ENCODE data around the gene STARD10. TPM values are rescaled to one million over a fixed set of nuclear protein-coding genes. Genes with fewer than 3 reads are reported as not detected.

The STARD10 gene
- total RNA-seq, 6 experiments from 2014 or later, result 10.8 to 16.9 (median 15.8) TPM

DNA sequence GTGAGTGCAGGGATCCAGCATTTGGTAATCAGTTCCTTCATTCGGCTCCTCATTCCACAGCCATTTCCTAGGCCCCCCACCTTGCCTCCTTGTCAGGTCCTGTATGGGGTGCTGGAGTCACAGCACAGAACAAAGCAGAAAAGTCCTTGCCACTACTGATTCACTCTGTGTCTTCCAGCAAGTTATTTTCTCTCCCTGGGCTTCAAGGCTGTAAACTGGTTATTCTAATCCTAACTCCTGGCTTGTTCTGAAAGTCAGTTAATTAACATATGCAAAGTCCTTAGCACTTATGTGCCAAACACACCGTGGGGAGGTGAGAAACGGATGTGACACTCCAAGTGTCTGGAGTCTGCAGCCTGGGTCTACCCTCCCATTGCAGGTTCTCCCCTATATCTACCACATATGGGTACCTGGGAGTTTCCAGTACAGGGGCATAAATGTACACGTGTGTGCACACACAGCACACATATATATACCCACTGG lies 89.0 kb downstream of the STARD10 start:
- Mint-ChIP-seq H3K9me3 (no peaks in the 10 kb centered on the region), H3K4me3 (no peak overlapping the region), H3K4me1 (ENCODE audit: low read depth) (peaks cover 45% of the 10 kb centered on the region)

More for the DNA sequence above, 89.0 kb downstream of the STARD10 start:
- no peak for DNase-seq
- no peaks in the 10 kb centered on the region; the same call in none of the 2 replicates for H3K27me3 Mint-ChIP-seq (ENCODE audit: insufficient read depth)
- TF ChIP-seq, protein P1, sequence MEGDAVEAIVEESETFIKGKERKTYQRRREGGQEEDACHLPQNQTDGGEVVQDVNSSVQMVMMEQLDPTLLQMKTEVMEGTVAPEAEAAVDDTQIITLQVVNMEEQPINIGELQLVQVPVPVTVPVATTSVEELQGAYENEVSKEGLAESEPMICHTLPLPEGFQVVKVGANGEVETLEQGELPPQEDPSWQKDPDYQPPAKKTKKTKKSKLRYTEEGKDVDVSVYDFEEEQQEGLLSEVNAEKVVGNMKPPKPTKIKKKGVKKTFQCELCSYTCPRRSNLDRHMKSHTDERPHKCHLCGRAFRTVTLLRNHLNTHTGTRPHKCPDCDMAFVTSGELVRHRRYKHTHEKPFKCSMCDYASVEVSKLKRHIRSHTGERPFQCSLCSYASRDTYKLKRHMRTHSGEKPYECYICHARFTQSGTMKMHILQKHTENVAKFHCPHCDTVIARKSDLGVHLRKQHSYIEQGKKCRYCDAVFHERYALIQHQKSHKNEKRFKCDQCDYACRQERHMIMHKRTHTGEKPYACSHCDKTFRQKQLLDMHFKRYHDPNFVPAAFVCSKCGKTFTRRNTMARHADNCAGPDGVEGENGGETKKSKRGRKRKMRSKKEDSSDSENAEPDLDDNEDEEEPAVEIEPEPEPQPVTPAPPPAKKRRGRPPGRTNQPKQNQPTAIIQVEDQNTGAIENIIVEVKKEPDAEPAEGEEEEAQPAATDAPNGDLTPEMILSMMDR (IDR thresholded peaks at IDR 0.05), result no peak
- peaks cover 16% of the 10 kb centered on the region for H3K36me3 Mint-ChIP-seq (ENCODE audit: low read depth)
- peak overlapping the region; percentile 56; the same call in 1 of the 2 replicates for H3K27ac Mint-ChIP-seq

Small RNA genes within 50 kb of the gene (microRNA-seq; reads per million reads assigned to microRNA genes)
- not detected for gene MIR4692

Other genes with a start within 250 kb of the STARD10 start
- gene PDE2A, start 119.6 kb downstream of the STARD10 start, total RNA-seq (2021; fragmentation: NEBNext Ultra II Directional; extraction: Animal tissue kit (Norgen Biotek cat#: 25700)), result under 1 TPM; 0.07 to 0.57 (median 0.40) TPM
- 10 to 100 TPM; 42.5 to 49.0 (median 46.8) TPM for gene ARAP1, start 41.6 kb downstream of the STARD10 start, total RNA-seq (2021; fragmentation: NEBNext Ultra II Directional; extraction: Animal tissue kit (Norgen Biotek cat#: 25700))
- gene ATG16L2, start 20.4 kb upstream of the STARD10 start, total RNA-seq (2021; fragmentation: NEBNext Ultra II Directional; extraction: Animal tissue kit (Norgen Biotek cat#: 25700)), result 1 to 10 TPM; 5.4 to 9.5 (median 7.6) TPM